ENCODE results near the gene GPRC5B.

DNA sequence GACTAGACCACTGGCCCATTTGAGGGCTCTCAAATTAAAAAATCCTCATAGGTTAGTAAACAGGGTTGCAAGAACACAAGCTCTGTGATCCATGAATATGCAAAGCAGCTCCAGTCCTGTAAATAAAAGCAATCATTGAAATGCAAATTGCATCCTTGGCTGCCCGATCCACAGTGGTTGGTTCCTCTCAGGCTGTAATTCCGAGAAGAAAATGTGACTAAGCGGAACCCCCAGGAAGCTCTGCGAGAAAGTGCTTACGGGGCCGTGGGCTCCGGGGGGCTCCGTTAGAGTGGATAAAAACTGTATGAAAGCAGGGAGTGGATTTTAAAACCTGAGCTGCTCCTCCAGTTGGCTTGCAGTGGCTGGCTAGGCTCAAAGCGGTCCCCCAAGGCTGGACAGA is 2.5 kb downstream of the GPRC5B start:
- TF ChIP-seq POLR2A (IDR thresholded peaks at IDR 0.05; ENCODE audit: low read depth) (no peak), EP300 (IDR thresholded peaks at IDR 0.05) (no peak)
- TF ChIP-seq, protein P1, sequence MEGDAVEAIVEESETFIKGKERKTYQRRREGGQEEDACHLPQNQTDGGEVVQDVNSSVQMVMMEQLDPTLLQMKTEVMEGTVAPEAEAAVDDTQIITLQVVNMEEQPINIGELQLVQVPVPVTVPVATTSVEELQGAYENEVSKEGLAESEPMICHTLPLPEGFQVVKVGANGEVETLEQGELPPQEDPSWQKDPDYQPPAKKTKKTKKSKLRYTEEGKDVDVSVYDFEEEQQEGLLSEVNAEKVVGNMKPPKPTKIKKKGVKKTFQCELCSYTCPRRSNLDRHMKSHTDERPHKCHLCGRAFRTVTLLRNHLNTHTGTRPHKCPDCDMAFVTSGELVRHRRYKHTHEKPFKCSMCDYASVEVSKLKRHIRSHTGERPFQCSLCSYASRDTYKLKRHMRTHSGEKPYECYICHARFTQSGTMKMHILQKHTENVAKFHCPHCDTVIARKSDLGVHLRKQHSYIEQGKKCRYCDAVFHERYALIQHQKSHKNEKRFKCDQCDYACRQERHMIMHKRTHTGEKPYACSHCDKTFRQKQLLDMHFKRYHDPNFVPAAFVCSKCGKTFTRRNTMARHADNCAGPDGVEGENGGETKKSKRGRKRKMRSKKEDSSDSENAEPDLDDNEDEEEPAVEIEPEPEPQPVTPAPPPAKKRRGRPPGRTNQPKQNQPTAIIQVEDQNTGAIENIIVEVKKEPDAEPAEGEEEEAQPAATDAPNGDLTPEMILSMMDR (IDR thresholded peaks at IDR 0.05): no peak
